Measurements from ENCODE around the gene TSPEAR. TPM values are rescaled to one million over a fixed set of nuclear protein-coding genes. Genes with fewer than 3 reads are reported as not detected.
A peak's percentile ranks its signal among the peaks of the same experiment; 100 is the strongest.

Gene TSPEAR
- total and polyA plus RNA-seq, 4 experiments from 2014 or later = 0.07 TPM; not detected in 3

DNA sequence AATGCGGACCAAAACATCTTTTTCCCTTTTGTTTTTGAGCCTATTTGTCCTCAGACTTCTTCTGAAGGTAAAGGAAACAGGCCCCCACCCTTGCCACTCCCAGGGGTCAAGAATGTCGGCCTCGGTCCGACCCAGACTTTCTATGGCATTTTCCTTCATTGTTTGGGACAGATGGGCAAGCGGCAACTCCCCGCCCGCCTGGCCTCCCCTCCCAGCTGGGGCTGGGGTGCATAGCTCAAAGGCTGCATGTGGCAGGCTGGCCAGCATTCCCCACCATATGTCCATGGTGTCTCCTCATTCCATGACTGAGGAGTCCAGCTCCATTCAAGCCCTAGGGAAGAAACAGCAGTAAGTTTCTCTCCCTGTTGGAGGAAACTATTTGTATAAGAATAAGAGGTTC lies 29.4 kb upstream of the TSPEAR start:
- H3K9me3 Mint-ChIP-seq = peaks cover 0 to 2% (median 0%) of the 10 kb centered on the region in 8 donors

DNA sequence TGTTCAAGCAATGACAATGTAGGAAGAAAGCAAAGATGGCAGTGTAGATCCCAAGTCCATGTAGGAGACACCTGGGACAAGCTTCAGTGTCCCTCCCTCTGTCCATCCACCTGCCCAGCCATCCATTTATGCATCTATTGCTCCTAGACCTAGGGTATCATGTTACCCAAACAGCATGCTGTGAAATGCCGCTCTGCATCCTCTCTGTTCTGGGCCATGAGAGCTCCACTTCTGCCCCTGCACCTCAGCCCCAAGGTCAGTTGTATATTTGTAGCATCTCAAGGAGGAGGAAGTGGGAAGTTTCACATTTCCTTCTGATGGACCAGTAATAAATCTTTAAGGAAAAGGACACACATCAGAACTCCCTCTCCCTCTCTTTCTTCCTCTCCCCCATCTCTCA lies 27.9 kb upstream of the TSPEAR start:
- Mint-ChIP-seq H3K4me1 (peaks cover 4 to 12% (median 5%) of the 10 kb centered on the region in 4 donors), H3K36me3 (no peaks in the 10 kb centered on the region), H3K4me3 (no peak overlapping the region), H3K9me3 (peaks cover 0 to 2% (median 0%) of the 10 kb centered on the region in 8 donors), H3K27me3 (no peaks in the 10 kb centered on the region), H3K27ac (peak overlapping the region in 3 of 7 donors; percentile 43 to 69 (median 55))
- H3K4me1 ChIP-seq (ENCODE audit: insufficient read depth, low read length) = no peaks in the 10 kb centered on the region
- no peaks in the 10 kb centered on the region for H3K36me3 ChIP-seq (ENCODE audit: insufficient read depth, low read length)
- DNase-seq = no peak
- intact Hi-C loops (cut with micrococcal nuclease) = no loop called here
- H3K27ac ChIP-seq (ENCODE audit: low read depth, low read length) = no peak overlapping the region
- ChIA-PET CTCF (ENCODE audit: partially characterized antibody) (interaction anchor here (0.7 to 7.5 kb wide), 6 partner anchors 14 to 229 kb away, joined by 3 to 269 read pairs (median 4); no protein-coding TSS in a partner anchor), POLR2A (ENCODE audit: partially characterized antibody) (interaction anchor here (0.6 to 1.1 kb wide), 3 partner anchors 65 to 287 kb away, joined by 3 read pairs; partner anchors contain the start of gene KRTAP12-3)
- H3K27me3 ChIP-seq (ENCODE audit: insufficient read depth, low read length) = no peaks in the 10 kb centered on the region
- no peaks in the 10 kb centered on the region for H3K9me3 ChIP-seq (ENCODE audit: control insufficient read depth in 1 of 2, low read length in 2 of 2)
- no peak overlapping the region for H3K4me3 ChIP-seq (ENCODE audit: low read length in 2 of 2)

More for the DNA sequence above, 29.4 kb upstream of the TSPEAR start:
- H3K27ac Mint-ChIP-seq = peak overlapping the region in 3 of 7 donors; percentile 50 to 79 (median 55)
- Histone ChIP-seq H3K4me1 (ENCODE audit: insufficient read depth, low read length) (no peaks in the 10 kb centered on the region), H3K27me3 (ENCODE audit: insufficient read depth, low read length) (no peaks in the 10 kb centered on the region), H3K27ac (ENCODE audit: low read depth, low read length) (no peak overlapping the region), H3K36me3 (ENCODE audit: insufficient read depth, low read length) (no peaks in the 10 kb centered on the region), H3K9me3 (ENCODE audit: control insufficient read depth in 1 of 2, low read length in 2 of 2) (no peaks in the 10 kb centered on the region), H3K4me3 (ENCODE audit: low read length in 2 of 2) (no peak overlapping the region)
- no peak overlapping the region for H3K4me3 Mint-ChIP-seq
- no peak for DNase-seq
- no peaks in the 10 kb centered on the region for H3K27me3 Mint-ChIP-seq
- ChIA-PET POLR2A (ENCODE audit: partially characterized antibody) (no interaction called here), CTCF (ENCODE audit: partially characterized antibody) (interaction anchor here (0.7 to 7.5 kb wide), 7 partner anchors 12 to 230 kb away, joined by 3 to 269 read pairs (median 4); partner anchors contain the start of gene KRTAP12-3)
- intact Hi-C loops (cut with micrococcal nuclease) = no loop called here
- H3K36me3 Mint-ChIP-seq = no peaks in the 10 kb centered on the region
- peaks cover 4 to 12% (median 5%) of the 10 kb centered on the region in 4 donors for H3K4me1 Mint-ChIP-seq

DNA sequence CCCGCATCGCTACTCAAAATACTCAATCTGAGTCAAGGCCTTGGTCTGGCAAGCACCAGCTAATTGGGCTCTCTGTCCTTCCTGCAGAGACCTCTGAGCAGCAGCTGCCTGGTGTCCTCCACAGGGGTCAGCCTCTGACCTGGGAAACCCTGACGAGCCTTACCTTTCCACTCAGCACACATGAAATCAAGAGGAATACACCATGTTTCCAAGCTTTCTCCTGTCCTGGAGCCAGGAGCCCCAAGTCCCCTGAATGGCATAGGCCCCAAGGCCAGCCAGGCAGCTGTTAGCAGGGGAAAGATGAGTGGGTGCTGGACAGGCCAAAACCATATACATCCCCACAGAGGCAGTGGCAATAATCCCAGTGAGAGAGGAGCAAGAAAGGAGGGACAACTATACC lies 27.2 kb upstream of the TSPEAR start:
- ChIA-PET POLR2A (ENCODE audit: partially characterized antibody) (interaction anchor here (1.1 kb wide), 1 partner anchor 81 kb away, joined by 3 read pairs; the partner anchor contains the start of gene KRTAP12-3), CTCF (ENCODE audit: partially characterized antibody) (interaction anchor here (1.3 to 7.5 kb wide), 3 partner anchors 13 to 228 kb away, joined by 3 to 269 read pairs (median 8); no protein-coding TSS in a partner anchor)
- Histone ChIP-seq H3K4me1 (ENCODE audit: insufficient read depth, low read length) (no peaks in the 10 kb centered on the region), H3K4me3 (ENCODE audit: low read length in 2 of 2) (no peak overlapping the region), H3K27ac (ENCODE audit: low read depth, low read length) (no peak overlapping the region), H3K36me3 (ENCODE audit: insufficient read depth, low read length) (no peaks in the 10 kb centered on the region), H3K9me3 (ENCODE audit: control insufficient read depth in 1 of 2, low read length in 2 of 2) (no peaks in the 10 kb centered on the region), H3K27me3 (ENCODE audit: insufficient read depth, low read length) (no peaks in the 10 kb centered on the region)
- Mint-ChIP-seq H3K36me3 (no peaks in the 10 kb centered on the region), H3K4me1 (peaks cover 4 to 12% (median 5%) of the 10 kb centered on the region in 4 donors), H3K4me3 (no peak overlapping the region), H3K27me3 (no peaks in the 10 kb centered on the region), H3K27ac (peak overlapping the region in 1 of 7 donors; percentile 35), H3K9me3 (peaks cover 0 to 2% (median 0%) of the 10 kb centered on the region in 8 donors)
- no peak for DNase-seq
- intact Hi-C loops (cut with micrococcal nuclease) = no loop called here

DNA sequence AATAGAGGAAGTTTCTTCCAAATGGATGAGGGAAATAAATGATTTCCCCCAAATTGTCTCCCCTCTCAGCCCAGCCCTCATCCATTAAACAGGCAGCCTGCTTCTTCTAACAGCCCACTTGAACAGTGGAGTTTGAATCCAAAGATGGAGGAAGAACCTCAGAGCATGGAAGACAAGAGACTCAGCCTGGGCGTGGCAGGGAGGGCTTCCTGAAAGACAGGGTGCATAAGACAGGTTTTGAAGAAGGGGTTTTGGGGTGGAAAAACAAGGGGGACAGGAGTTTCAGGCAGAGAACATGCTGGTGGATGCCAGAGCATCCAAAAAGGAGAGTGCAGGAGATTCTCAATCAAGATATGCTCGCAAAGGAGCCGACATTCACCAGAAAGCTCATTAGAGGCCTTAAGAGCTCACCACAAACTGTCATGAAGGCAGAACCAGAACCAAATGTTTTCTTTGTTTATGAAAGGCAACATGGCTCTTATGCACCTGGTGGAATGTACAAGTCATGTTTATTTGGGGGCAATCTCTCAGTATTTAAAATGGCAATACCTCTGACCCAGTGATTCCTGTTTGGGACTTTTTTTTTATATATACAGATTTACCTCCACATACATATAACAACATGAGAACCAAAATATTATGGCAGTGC lies 26.5 kb upstream of the TSPEAR start:
- Histone ChIP-seq H3K36me3 (ENCODE audit: insufficient read depth, low read length) (no peaks in the 10 kb centered on the region), H3K27me3 (ENCODE audit: insufficient read depth, low read length) (no peaks in the 10 kb centered on the region), H3K4me1 (ENCODE audit: insufficient read depth, low read length) (no peaks in the 10 kb centered on the region), H3K4me3 (ENCODE audit: low read length in 2 of 2) (no peak overlapping the region), H3K27ac (ENCODE audit: low read depth, low read length) (no peak overlapping the region), H3K9me3 (ENCODE audit: control insufficient read depth in 1 of 2, low read length in 2 of 2) (no peaks in the 10 kb centered on the region)
- ChIA-PET POLR2A (ENCODE audit: partially characterized antibody) (no interaction called here), CTCF (ENCODE audit: partially characterized antibody) (interaction anchor here (1.3 to 7.5 kb wide), 2 partner anchors 55 to 227 kb away, joined by 3 to 269 read pairs; no protein-coding TSS in a partner anchor)
- H3K27me3 Mint-ChIP-seq = no peaks in the 10 kb centered on the region
- H3K4me3 Mint-ChIP-seq = no peak overlapping the region
- H3K9me3 Mint-ChIP-seq = peaks cover 0 to 2% (median 0%) of the 10 kb centered on the region in 8 donors
- peak overlapping the region in 4 of 7 donors; percentile 24 to 55 (median 41) for H3K27ac Mint-ChIP-seq
- no peak for DNase-seq
- H3K36me3 Mint-ChIP-seq = no peaks in the 10 kb centered on the region
- H3K4me1 Mint-ChIP-seq = peaks cover 4 to 12% (median 5%) of the 10 kb centered on the region in 4 donors
- intact Hi-C loops (cut with micrococcal nuclease) = no loop called here

DNA sequence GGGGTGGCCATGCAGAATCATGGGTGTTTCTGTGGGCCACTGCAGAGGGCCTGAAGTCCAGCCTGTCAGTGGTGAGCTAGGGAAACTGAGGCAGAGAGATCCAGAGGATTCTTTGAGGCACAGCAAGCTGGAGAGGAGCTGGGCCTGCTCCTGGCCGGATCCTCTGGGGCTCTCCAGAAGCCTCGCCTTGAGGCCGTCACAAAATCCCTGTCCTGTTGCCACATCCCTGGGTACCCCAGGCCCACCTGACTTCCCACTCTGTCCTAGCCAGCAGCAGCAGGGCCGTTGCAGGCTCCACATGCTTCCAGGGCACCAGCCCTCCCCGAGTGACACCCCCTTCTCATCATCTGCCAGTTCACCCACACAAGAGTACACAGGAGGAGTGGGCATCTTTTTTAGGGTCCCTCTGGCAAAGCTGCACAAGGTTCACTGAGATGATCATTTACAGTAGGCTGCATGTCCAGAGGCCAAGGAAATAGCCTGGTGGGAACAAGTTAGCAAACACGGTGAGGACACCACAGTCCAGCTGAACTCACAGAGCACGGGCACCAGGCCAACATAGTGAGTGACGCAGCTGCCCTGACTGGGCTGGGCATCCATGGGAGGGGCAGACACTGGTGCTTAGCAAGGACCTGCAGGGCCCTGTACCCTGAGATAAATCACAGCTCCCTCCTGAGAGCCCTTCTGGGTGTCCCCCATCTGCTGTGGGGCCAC lies 25.1 kb upstream of the TSPEAR start:
- no peaks in the 10 kb centered on the region for H3K4me1 ChIP-seq (ENCODE audit: insufficient read depth, low read length)
- intact Hi-C loops (cut with micrococcal nuclease) = no loop called here
- no peaks in the 10 kb centered on the region for H3K36me3 ChIP-seq (ENCODE audit: insufficient read depth, low read length)
- no peak overlapping the region for H3K4me3 ChIP-seq (ENCODE audit: low read length in 2 of 2)
- POLR2A ChIA-PET (ENCODE audit: partially characterized antibody) = no interaction called here
- no peak overlapping the region for H3K27ac ChIP-seq (ENCODE audit: low read depth, low read length)
- H3K27me3 Mint-ChIP-seq = peaks cover 0 to 2% of the 10 kb centered on the region in 2 donors
- no peaks in the 10 kb centered on the region for H3K27me3 ChIP-seq (ENCODE audit: insufficient read depth, low read length)
- H3K27ac Mint-ChIP-seq = peak overlapping the region in 1 of 7 donors; percentile 62
- CTCF ChIA-PET (ENCODE audit: partially characterized antibody) = interaction anchor here (1.6 kb wide), 1 partner anchor 226 kb away, joined by 5 read pairs; no protein-coding TSS in a partner anchor
- H3K4me3 Mint-ChIP-seq = no peak overlapping the region
- no peaks in the 10 kb centered on the region for H3K9me3 ChIP-seq (ENCODE audit: control insufficient read depth in 1 of 2, low read length in 2 of 2)
- H3K9me3 Mint-ChIP-seq = peaks cover 0 to 2% (median 0%) of the 10 kb centered on the region in 8 donors
- no peaks in the 10 kb centered on the region for H3K36me3 Mint-ChIP-seq
- H3K4me1 Mint-ChIP-seq = peaks cover 0 to 5% (median under 1%) of the 10 kb centered on the region in 4 donors
- no peak for DNase-seq

DNA sequence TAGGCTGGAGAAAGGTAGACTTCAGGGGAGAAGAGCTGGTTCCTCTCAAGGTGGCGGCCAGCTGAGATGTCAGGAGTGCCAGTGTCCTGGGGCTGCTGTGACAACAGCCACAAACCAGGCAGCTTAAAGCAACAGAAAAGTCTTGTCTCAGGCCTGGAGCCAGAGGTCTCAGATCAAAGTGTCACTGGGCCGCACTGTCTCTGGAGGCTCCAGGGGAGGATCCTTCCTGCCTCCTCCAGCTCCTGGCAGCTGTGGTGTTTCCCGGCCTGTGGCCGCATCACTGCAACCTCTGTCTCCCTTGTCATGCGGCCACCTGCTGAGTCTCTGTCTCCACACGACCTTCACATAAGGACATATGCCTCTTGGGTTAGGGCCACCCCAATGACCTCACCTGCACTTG lies 24.4 kb upstream of the TSPEAR start:
- no peaks in the 10 kb centered on the region for H3K9me3 ChIP-seq (ENCODE audit: control insufficient read depth in 1 of 2, low read length in 2 of 2)
- H3K27me3 Mint-ChIP-seq = peaks cover 0 to 8% of the 10 kb centered on the region in 2 donors
- H3K36me3 ChIP-seq (ENCODE audit: insufficient read depth, low read length) = no peaks in the 10 kb centered on the region
- DNase-seq = no peak
- no peak overlapping the region for H3K4me3 ChIP-seq (ENCODE audit: low read length in 2 of 2)
- intact Hi-C loops (cut with micrococcal nuclease) = no loop called here
- peaks cover 0 to 5% (median under 1%) of the 10 kb centered on the region in 4 donors for H3K4me1 Mint-ChIP-seq
- H3K9me3 Mint-ChIP-seq = peaks cover 0 to 2% (median 0%) of the 10 kb centered on the region in 8 donors
- H3K27me3 ChIP-seq (ENCODE audit: insufficient read depth, low read length) = no peaks in the 10 kb centered on the region
- no peak overlapping the region for H3K27ac ChIP-seq (ENCODE audit: low read depth, low read length)
- no peak overlapping the region for H3K4me3 Mint-ChIP-seq
- no peaks in the 10 kb centered on the region for H3K36me3 Mint-ChIP-seq
- ChIA-PET POLR2A (ENCODE audit: partially characterized antibody) (no interaction called here), CTCF (ENCODE audit: partially characterized antibody) (interaction anchor here (1.6 kb wide), 1 partner anchor 225 kb away, joined by 5 read pairs; no protein-coding TSS in a partner anchor)
- no peak overlapping the region for H3K27ac Mint-ChIP-seq
- H3K4me1 ChIP-seq (ENCODE audit: insufficient read depth, low read length) = no peaks in the 10 kb centered on the region

DNA sequence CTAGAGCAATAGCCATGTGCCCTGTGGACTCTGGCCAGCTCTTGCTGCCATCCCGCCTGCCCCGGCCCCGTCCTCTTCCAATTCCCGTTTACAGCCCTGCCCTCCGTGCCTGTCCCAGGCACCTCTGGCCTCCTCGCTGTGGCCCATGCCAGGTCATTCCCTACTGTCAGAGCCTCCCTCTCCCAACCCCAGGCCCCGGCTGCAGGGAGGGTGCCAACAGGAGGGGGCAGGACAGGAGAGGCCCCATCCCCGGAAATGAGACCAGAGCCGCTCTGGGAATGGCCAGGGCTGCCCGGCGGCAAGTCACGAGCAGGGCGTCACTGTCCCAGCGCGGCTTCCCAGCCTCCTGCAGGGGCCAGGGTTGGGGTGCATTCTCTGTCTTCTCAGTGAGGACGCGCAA lies 23.5 kb upstream of the TSPEAR start:
- Mint-ChIP-seq H3K9me3 (peaks cover 0 to 2% (median 0%) of the 10 kb centered on the region in 8 donors), H3K36me3 (no peaks in the 10 kb centered on the region), H3K27ac (peak overlapping the region in 1 of 7 donors; percentile 52), H3K27me3 (peaks cover 0 to 8% of the 10 kb centered on the region in 2 donors), H3K4me3 (no peak overlapping the region), H3K4me1 (peaks cover 0 to 1% (median under 1%) of the 10 kb centered on the region in 4 donors)
- Histone ChIP-seq H3K27me3 (ENCODE audit: insufficient read depth, low read length) (no peaks in the 10 kb centered on the region), H3K27ac (ENCODE audit: low read depth, low read length) (no peak overlapping the region), H3K36me3 (ENCODE audit: insufficient read depth, low read length) (no peaks in the 10 kb centered on the region), H3K4me3 (ENCODE audit: low read length in 2 of 2) (no peak overlapping the region), H3K9me3 (ENCODE audit: control insufficient read depth in 1 of 2, low read length in 2 of 2) (no peaks in the 10 kb centered on the region), H3K4me1 (ENCODE audit: insufficient read depth, low read length) (no peaks in the 10 kb centered on the region)
- ChIA-PET CTCF (ENCODE audit: partially characterized antibody) (no interaction called here), POLR2A (ENCODE audit: partially characterized antibody) (no interaction called here)
- intact Hi-C loops (cut with micrococcal nuclease) = no loop called here
- no peak for DNase-seq

Data from CD4-positive, alpha-beta memory T cell (primary cell).